EH (cell line): ENCODE measurements around the gene SLC35E2B.
A peak's percentile ranks its signal among the peaks of the same experiment; 100 is the strongest.
"Not testable (repeated sequence)": the region's sequence is repeated elsewhere in the genome, so short reads cannot be mapped to it uniquely, and the experiment has no call there.

ENCODE experiments used
- DNase-seq: peaks from one replicate; pipeline ENCODE4 v3.0.0-alpha.2; 2015; ENCODE audit warnings: low read depth

Gene SLC35E2B

GRCh38 chr1:1703796-1704195, 11.2 kb upstream of the SLC35E2B start:
- DNase-seq: no peak

GRCh38 chr1:1702506-1702905, 9.9 kb upstream of the SLC35E2B start:
- not testable (repeated sequence) for DNase-seq

- not testable (repeated sequence) for DNase-seq
Measured at GRCh38 chr1:1700557-1700956, 8.0 kb upstream of the SLC35E2B start.

GRCh38 chr1:1700067-1700466, 7.5 kb upstream of the SLC35E2B start:
- DNase-seq: not testable (repeated sequence)

GRCh38 chr1:1699061-1699460, 6.5 kb upstream of the SLC35E2B start:
- DNase-seq: not testable (repeated sequence)

GRCh38 chr1:1697358-1698183, 5.0 kb upstream of the SLC35E2B start:
- not testable (repeated sequence) for DNase-seq

GRCh38 chr1:1696431-1697357, 4.1 kb upstream of the SLC35E2B start:
- DNase-seq: not testable (repeated sequence)

DNA sequence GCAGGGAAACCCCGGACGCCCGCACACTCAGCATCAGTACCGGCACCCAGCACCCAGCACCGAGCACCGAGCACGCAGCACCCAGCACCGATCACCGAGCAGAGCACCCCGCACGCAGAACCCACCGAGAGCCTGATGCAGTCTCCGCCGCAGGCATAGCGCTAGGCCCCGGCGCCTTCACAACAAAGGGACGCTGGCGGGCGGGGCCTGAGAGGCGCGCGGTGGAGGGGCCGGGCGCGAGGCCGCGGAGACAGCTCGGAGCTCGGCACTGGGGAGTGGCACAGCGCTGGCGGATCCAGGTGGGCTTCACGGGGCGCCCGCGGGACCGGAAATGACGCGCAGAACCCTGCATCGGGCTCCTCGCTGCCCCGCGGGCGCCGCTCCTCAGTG, 276 bp downstream of the SLC35E2B start:
- DNase-seq: peak; percentile 61

GRCh38 chr1:1691443-1691842, 1.2 kb downstream of the SLC35E2B start:
- not testable (repeated sequence) for DNase-seq

DNA sequence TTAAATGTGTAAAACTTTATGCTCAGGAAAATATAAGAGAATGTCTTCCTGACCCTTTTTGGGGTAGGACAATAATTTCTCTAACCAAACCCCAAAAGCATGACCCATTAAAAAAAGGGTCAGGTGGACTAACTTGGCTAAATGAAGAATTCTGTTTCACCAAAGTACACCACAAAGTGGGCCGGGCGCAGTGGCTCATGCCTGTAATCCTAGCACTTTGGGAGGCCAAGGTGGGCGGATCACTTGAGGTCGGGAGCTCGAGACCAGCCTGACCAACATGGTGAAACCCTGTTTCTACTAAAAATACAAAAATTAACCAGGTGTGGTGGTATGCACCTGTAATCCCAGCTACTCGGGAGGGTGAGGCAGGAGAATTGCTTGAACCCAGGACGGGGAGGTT, 3.1 kb downstream of the SLC35E2B start:
- not testable (repeated sequence) for DNase-seq

- no peak for DNase-seq
Measured at GRCh38 chr1:1687846-1688245, 4.7 kb downstream of the SLC35E2B start.

GRCh38 chr1:1684031-1684681, 8.4 kb downstream of the SLC35E2B start:
- DNase-seq: no peak

DNA sequence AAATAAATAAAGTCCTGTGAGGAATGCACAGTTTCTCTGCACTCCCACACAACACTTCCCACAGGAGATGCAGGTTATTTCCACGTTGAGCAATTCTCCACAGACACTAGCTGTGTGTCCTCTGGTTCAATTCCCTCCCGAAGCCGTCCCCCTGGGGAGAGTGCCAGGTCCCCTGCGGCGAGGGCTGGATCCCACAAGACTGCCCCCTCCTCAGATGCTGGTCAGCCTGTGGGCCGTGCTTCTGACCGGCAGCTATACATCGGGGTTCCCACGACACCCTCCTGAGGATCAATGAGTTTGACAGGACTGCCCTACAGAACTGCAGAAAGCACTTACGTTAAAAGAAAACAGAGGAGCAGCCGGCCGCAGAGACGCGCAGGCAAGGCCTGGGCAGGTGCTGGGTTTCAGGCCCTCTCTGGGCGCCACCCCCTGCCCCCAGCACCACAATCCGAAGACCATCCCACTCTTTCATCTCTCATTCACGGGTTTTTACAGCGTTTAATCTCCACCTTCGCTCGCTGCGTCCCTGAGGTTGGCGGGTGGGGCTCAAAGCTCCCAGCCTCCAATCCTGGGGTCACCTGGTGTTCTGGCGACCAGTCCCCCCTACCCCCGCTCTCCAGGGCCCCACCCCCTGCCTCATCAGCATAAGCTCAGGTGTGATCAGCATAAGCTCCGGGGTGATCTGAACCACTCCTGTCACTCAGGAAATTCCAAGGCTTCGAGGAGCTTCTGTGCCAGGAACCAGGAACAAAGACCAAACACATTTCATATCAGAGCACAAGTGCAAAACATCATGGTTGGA, 9.3 kb downstream of the SLC35E2B start:
- DNase-seq: no peak

GRCh38 chr1:1680912-1681273, 11.7 kb downstream of the SLC35E2B start:
- DNase-seq: no peak

DNA sequence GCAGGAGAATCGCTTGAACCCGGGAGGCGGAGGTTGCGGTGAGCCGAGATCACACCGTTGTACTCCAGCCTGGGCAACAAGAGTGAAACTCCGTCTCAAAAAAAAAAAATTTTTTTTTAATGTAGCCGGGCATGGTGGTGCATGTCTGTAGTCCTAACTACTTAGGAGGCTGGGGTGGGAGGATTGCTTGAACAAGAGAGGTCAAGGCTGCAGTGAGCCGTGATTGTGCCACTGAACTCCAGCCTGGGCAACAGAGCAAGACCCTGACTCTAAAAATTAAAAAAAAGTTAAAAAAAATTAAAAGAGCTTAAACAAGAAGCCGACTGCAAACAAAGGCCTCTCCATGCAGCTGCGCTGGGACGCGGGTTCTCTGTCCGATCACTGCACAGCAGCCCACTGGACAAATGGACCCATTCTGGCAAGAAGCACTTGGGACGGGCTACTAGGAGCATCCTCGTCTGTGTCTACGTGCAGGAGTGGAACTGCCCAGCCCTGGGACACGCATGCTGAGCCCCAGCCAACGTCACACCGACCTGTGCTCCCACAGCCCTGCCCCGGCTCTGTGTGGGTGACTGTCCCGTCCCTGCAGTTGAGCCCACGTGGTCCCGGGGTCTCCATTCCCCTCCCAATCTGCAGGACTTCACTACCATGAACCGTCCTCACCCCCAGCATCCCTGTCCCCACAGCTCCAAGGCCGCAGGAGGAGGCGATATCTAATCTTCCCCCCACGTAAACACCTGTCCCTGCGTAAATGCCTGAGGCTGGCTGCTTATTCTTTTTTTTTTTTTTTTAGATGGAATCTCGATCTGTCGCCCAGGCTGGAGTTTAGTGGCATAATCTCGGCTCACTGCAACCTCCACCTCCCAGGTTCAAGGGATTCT, 12.3 kb downstream of the SLC35E2B start:
- no peak for DNase-seq

DNA sequence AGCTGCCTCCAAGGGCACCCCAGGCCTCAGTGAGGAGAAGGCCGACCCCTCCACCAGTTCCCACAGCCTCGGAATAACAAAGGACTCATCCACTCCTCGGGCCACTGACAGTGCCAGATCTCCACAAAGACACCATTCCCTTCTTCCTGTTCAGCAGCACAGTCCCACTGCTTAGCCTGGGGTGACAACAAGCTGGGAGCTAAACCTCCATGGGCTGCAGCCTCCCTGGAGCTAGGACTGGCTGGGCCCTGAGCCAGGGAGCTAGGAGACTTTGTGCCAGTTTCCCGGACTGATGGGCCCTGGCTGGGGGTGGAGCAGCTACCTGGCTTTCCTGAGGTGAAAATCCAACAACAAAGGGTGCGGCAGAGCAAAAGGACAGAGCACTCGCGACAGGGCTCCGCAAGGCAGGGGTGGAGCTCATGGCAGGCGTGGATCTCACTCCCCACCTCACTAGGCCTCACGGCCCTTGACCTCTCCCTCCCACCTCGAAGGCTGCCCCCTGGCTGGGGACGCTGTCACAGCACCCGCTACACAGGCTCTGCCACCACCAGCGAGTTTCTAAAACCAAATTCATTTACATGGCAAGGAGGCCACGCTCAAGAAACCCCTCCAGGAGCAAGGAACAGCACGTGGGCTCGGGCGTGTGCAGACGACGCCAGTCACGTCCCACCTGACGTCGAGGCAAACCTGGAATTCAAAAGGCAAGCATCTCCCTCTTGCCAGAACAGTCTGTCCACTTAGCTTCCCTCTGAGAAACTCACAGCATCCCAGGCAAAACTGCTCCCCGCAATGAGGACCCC, 13.8 kb downstream of the SLC35E2B start:
- DNase-seq: peak; percentile 8

DNA sequence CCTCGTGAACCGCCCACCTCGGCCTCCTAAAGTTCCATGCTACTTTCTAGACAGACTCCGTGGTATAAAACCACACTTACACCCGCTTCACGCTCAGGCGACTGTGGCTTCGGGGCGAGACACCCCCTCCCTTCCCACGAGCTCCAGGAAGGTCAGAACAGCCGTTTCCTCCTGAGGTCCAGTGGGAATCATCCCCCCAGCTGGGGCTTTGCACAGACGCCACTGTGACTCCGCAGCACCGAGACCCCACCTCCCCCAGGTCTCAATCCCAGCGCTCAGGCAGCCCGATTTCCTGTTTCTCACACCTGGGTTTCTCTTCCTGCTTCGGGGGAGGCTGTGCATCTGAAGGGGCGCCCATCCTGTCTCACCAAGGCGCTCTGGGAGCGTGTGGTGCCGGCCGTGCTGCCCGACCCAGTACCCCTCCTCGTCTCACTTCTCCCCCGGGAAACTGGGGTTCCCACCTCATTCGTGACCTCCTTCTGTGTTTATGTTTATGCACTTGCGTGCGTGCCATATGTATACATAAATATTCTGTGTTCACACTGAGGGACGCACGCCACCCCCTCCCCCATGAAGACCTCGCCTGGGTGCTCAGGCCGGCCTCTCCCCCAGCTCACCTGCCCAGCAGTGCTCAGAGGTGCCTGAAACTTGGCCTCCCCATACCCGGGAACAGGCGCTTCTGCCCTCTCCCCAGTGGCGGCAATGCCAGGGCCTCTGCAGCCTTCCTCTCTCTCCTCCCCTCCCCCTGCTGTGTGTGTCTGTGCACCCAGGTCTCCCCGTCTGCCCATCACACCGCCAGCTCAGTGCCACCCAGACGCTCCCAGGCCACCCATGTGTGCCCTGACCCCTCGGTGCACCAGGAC, 14.6 kb downstream of the SLC35E2B start:
- DNase-seq: no peak

DNA sequence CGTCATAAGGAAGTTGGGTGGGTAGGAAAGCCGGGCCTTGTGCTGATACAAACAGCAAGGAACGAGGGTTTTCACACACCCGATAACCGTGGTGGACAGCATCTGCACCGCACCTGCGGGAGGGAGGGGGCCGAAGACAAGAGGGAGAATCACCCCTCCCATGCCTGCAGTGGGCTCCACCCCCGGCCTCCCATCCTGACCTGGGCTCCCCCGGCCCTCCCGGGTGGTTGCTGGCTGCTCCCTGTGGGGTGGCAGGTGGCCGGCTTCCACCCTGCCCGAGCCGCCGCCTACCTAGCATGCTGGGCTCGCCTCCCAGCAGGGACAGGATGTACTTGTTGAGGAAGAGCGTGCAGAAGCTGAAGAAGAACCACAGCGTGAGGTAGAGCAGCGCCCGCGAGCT, 16.5 kb downstream of the SLC35E2B start:
- DNase-seq: not testable (repeated sequence)

GRCh38 chr1:1675218-1675617, 17.4 kb downstream of the SLC35E2B start:
- DNase-seq: not testable (repeated sequence)
